ENCODE data around the gene SLC19A3.
"Not testable (repeated sequence)": the region's sequence is repeated elsewhere in the genome, so short reads cannot be mapped to it uniquely, and the experiment has no call there.

SLC19A3 gene

DNA sequence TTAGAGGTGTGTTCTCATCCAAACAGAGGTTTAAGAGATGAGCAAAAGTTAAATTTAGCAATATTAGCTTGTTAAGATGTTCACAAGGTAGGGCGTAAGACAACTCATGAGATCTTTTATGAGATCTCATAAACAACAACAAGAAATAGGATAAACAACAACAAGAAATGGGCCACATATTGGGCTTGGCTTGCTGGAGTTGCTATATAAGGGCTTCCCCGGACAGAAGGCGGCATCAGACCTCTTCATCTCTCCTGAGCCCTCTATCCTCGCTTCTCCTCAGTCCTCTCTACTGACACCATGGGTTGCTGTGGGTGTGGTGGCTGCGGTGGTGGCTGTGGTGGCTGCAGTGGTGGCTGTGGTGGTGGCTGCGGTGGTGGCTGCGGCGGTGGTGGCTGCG, 27.8 kb upstream of the SLC19A3 start, which contains the start of gene SCYGR8:
Gene SCYGR8 (plus strand): TSS at position 301 of the 400 bp plus-strand sequence. CDS start 0 bp downstream, at position 301.
- no peak within 1 kb of the TSS for H3K4me3 ChIP-seq (ENCODE audit: low read depth, low read length)
- TF ChIP-seq, protein P1, sequence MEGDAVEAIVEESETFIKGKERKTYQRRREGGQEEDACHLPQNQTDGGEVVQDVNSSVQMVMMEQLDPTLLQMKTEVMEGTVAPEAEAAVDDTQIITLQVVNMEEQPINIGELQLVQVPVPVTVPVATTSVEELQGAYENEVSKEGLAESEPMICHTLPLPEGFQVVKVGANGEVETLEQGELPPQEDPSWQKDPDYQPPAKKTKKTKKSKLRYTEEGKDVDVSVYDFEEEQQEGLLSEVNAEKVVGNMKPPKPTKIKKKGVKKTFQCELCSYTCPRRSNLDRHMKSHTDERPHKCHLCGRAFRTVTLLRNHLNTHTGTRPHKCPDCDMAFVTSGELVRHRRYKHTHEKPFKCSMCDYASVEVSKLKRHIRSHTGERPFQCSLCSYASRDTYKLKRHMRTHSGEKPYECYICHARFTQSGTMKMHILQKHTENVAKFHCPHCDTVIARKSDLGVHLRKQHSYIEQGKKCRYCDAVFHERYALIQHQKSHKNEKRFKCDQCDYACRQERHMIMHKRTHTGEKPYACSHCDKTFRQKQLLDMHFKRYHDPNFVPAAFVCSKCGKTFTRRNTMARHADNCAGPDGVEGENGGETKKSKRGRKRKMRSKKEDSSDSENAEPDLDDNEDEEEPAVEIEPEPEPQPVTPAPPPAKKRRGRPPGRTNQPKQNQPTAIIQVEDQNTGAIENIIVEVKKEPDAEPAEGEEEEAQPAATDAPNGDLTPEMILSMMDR (IDR thresholded peaks at IDR 0.05; ENCODE audit: low read depth, low read length): no peak

DNA sequence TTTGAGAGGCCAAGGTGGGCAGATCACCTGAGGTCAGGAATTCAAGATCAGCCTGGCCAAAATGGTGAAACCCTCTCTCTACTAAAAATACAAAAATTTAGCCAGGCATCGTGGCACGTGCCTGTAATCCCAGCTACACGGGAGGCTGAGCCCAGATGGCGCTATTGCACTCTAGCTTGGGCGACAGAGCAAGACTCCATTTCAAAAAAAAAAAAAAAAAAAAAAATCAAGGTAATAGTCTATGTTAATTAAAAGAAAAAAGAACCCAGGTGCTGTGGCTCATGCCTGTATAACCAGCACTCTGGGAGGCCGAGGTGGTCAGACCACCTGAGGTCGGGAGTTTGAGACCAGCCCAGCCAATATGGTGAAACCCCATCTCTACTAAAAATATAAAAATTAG, 22.9 kb upstream of the SLC19A3 start:
- not testable (repeated sequence) for H3K4me3 ChIP-seq (ENCODE audit: low read depth, low read length)

DNA sequence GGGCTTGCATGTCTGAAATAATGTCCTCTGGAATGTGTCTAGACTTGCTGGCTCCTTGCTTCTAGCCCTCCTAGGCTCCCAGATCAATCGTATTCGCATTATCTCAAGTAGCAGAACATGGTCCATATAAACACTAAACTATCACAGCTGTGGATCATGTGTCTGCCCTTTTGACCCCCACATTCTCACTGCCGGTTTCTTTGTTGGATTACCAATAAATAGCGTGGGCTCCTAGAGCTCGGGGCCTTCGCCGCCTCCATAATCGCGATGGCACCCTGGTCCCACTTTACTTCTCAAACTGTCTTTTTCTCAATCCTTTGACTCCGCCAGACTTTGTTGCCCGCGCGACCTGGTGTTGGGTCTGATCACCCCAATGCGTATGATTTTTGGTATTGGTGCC, 21.5 kb upstream of the SLC19A3 start:
- no peak overlapping the region for H3K4me3 ChIP-seq (ENCODE audit: low read depth, low read length)
- TF ChIP-seq, protein P1 (IDR thresholded peaks at IDR 0.05; ENCODE audit: low read depth, low read length): no peak

DNA sequence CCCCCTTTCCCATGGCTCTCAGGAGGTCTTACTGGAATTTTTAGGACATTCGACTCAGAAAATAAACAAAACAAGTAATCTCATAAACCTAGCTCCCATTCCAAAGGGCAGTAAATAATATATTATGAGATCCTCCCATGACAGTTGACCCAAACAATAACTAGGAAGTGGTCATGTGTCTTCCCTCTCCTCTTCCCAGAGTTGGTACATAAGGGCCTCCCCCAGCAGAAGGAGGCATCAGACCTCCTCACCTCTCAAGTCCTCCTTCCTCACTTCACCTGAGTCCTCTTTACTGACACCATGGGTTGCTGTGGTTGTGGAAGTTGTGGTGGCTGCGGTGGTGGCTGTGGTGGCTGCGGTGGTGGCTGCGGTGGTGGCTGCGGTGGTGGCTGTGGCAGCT, 10.2 kb upstream of the SLC19A3 start, which contains the start of gene SCYGR7:
Gene SCYGR7 (plus strand): TSS at position 301 of the 400 bp plus-strand sequence. CDS start 0 bp downstream, at position 301.
- TF ChIP-seq, protein P1 (IDR thresholded peaks at IDR 0.05; ENCODE audit: low read depth, low read length): no peak
- no peak within 1 kb of the TSS for H3K4me3 ChIP-seq (ENCODE audit: low read depth, low read length)

DNA sequence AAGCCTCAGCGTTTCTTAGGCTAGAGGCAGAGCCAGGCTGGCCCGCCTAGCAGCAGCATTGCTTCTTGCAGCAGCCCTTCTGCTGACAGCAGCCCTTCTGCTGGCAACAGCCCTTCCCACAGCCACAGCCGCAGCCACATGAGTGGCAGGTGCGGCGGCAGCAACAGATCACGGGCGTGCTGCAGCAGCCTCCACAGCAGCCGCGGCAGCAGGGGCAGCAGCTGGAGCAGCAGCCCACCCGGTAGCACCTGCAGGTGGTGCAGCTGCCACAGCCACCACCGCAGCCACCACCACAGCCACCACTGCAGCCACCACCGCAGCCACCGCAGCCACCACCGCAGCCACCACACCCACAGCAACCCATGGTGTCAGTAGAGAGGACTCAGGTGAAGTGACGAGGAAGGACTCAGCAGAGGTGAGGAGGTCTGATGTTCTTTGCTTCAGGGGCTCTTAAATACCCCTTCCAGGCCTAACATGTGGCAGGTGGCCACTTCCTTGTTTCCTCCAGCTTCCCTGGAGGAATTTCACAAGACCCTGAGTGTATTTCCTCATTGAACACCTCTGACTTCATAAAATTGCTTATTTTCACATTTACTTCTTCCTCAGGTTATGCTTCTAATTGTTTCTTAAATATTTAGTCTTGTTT, 6.7 kb upstream of the SLC19A3 start, which contains the start of gene SCYGR6:
Gene SCYGR6 (minus strand): TSS at position 364 of the 646 bp plus-strand sequence. CDS start 0 bp downstream, at position 364.
- TF ChIP-seq, protein P1 (IDR thresholded peaks at IDR 0.05; ENCODE audit: low read depth, low read length): no peak
- no peak within 1 kb of the TSS for H3K4me3 ChIP-seq (ENCODE audit: low read depth, low read length)

DNA sequence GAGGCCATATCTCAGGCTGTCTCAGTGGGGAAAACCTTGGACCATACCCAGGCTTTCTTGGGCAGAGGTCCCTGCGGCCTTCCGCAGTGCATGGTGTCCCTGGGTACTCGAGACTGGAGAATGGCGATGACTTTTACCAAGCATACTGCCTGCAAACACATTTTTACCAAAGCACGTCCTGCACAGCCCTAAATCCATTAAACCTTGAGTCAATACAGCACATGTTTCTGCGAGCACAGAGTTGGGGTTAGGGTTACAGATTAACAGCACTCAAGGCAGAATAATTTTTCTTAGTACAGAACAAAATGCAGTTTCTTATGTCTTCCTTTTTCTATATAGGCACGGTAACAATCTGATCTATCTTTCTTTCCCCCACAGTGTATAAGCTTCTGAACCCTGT, 5.0 kb upstream of the SLC19A3 start:
- not testable (repeated sequence) for H3K4me3 ChIP-seq (ENCODE audit: low read depth, low read length)

DNA sequence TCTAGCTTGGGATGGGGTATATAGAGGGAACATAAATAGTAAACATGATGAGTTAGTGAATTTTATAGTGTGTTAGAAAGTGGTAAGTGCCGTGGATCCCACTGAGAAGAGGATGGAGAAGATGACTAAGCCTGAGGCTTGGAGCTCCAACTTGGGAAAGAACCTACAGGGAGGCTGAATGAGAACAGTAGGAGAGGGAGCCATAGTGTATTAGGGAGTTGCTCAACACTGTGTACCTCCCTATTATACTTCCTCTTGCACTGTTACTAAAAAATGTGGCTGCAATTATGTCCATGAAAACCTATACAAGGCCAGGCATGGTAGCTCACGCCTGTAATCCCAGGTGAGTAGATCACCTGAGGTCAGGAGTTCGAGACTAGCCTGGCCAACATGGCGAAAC, 2.9 kb upstream of the SLC19A3 start:
- TF ChIP-seq, protein P1 (IDR thresholded peaks at IDR 0.05; ENCODE audit: low read depth, low read length): no peak
- no peak overlapping the region for H3K4me3 ChIP-seq (ENCODE audit: low read depth, low read length)

DNA sequence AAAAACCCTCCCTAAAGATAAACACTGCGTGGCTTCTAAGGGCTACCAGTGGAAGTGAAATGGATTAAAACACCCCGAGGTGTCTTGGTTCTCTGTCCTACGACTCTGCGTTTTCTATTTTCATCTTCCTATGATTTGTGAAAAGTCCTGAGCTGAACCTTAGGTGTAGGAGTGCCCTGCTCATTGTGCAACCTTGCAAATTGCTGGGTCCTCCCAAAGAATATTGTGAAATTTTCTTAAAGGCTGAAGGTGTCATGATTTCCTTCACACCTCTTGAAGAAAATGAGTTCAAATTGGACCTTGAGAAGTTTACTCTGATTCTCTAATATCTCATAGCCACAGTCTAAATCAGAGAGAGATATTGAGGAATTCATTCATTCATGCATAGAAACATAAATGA, 1.8 kb upstream of the SLC19A3 start:
- no peak overlapping the region for H3K4me3 ChIP-seq (ENCODE audit: low read depth, low read length)
- TF ChIP-seq, protein P1 (IDR thresholded peaks at IDR 0.05; ENCODE audit: low read depth, low read length): no peak

Data from WI38 (cell line).